AG04449 (cell line): Measurements from ENCODE around the gene ZNF513.
A peak's percentile ranks its signal among the peaks of the same experiment; 100 is the strongest.

Source experiments
- CTCF ChIA-PET: fragments of 350-600 bp; formaldehyde crosslinking; extraction: SDS; loops from one replicate; lab custom pipeline; 2021; ENCODE audit warnings: antibody characterized with exemption; lab: Yijun Ruan, JAX
- POLR2A ChIA-PET: fragments of 400-600, 350-600 bp; formaldehyde crosslinking; extraction: SDS; loops from one replicate; lab custom pipeline; 2020; ENCODE audit warnings: antibody characterized with exemption, inconsistent platforms; lab: Yijun Ruan, JAX
- DNase-seq: peaks from one replicate; pipeline ENCODE4 v3.0.0-alpha.2; 2010; ENCODE audit warnings: low read depth, low spot score
- H3K4me3 ChIP-seq: 2 replicates; pipeline ENCODE4 v1.5.1; 2011; ENCODE audit warnings: low read depth, mild to moderate bottlenecking, control low read depth, low read length
- CTCF ChIP-seq: IDR thresholded peaks from one replicate; pipeline ENCODE4 v1.5.1; 2011; ENCODE audit warnings: mild to moderate bottlenecking, moderate library complexity, low read length, control low read depth, inconsistent platforms; ENCODE audit not compliant: insufficient read depth; ENCODE audit errors: missing control alignments

ZNF513 gene

GRCh38 chr2:27390822-27391679 lies 10.5 kb upstream of the ZNF513 start:
- TF ChIP-seq CTCF: no peak
- ChIA-PET POLR2A (no interaction called here), CTCF (interaction anchor here (1.2 to 1.3 kb wide), 3 partner anchors 10 to 21 kb away, joined by 3 to 5 read pairs (median 4); no protein-coding TSS in a partner anchor)
- DNase-seq: no peak
- H3K4me3 ChIP-seq: no peak overlapping the region

DNA sequence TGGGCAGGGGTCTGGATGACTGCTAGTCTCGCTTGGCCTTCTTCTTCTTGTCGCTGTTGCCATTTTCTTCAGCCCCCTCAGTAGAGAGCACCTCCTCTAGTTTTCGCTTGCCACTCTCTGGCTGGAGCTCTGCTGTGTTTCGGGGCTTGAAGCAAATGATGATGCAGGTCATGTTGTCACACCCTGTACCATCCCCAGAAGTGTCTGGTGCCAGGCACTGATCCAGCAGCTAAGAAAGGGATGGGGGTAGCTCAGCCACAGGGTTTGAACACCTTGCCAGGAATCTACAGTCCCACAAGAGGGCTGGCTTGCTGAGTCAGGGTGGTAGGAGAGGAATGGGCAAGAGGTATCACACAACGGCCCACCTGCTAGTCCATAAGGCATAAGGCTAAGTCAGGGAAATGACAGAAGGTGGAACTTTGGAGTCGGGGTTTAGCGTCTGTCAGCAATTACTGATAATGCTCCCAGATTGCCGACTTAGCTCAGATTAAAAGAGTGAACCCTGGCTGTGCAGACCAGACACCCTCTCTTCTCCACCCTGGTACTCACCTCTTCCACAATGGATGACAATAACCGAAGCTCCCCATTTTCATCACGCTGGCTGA lies 1.1 kb upstream of the ZNF513 start:
- no peak for TF ChIP-seq CTCF
- POLR2A ChIA-PET: interaction anchor here (2.1 kb wide), 1 partner anchor 47 kb away, joined by 7 read pairs; the partner anchor contains the start of gene NRBP1
- CTCF ChIA-PET: interaction anchor here (3.2 to 3.9 kb wide), 2 partner anchors 10 to 301 kb away, joined by 14 to 15 read pairs; partner anchors contain the start of gene SNX17
- H3K4me3 ChIP-seq: no peak overlapping the region
- no peak for DNase-seq

GRCh38 chr2:27379836-27380625 lies 503 bp downstream of the ZNF513 start:
- ChIA-PET POLR2A (interaction anchor here (0.7 to 3.5 kb wide), 4 partner anchors 10 to 283 kb away, joined by 3 to 32 read pairs (median 5); partner anchors contain the start of genes EIF2B4, NRBP1, PPM1G and SLC4A1AP), CTCF (interaction anchor here (0.7 to 3.9 kb wide), 5 partner anchors 9 to 305 kb away, joined by 3 to 15 read pairs (median 14); partner anchors contain the start of genes EIF2B4 and SNX17)
- H3K4me3 ChIP-seq: peak overlapping the region; percentile 88
- DNase-seq: no peak
- no peak for TF ChIP-seq CTCF

- TF ChIP-seq CTCF: no peak
- ChIA-PET POLR2A (interaction anchor here (2.1 to 3.5 kb wide), 2 partner anchors 9 to 49 kb away, joined by 7 to 32 read pairs; partner anchors contain the start of genes EIF2B4, NRBP1 and SNX17), CTCF (interaction anchor here (0.7 to 3.9 kb wide), 5 partner anchors 8 to 305 kb away, joined by 3 to 15 read pairs (median 14); partner anchors contain the start of genes EIF2B4 and SNX17)
- no peak for DNase-seq
- H3K4me3 ChIP-seq: peak overlapping the region; percentile 88
Observed at GRCh38 chr2:27379383-27379835, 1.1 kb downstream of the ZNF513 start.

- ChIA-PET POLR2A (interaction anchor here (3.5 kb wide), 1 partner anchor 9 kb away, joined by 32 read pairs; the partner anchor contains the start of genes EIF2B4 and SNX17), CTCF (interaction anchor here (2.3 to 3.9 kb wide), 4 partner anchors 8 to 304 kb away, joined by 14 to 15 read pairs (median 14); partner anchors contain the start of genes EIF2B4 and SNX17)
- TF ChIP-seq CTCF: no peak
- no peak for DNase-seq
- H3K4me3 ChIP-seq: peak overlapping the region; percentile 3; the same call in 1 of the 2 replicates
Observed at GRCh38 chr2:27378809-27379290, 1.7 kb downstream of the ZNF513 start.
